HG02759 (cell line): ENCODE measurements around the gene KIF25.

Experiments
- ATAC-seq: cut with Tn5 transposase; IDR thresholded peaks from one replicate; pipeline ENCODE4 v1.9.1; 2021; ENCODE audit warnings: mild to moderate bottlenecking, moderate library complexity; ENCODE audit not compliant: unreplicated experiment

The KIF25 gene

GRCh38 chr6:167997642-167998041 is at the start of gene KIF25:
Gene KIF25 (plus strand): TSS chr6:167997671. CDS start chr6:168029586, 31,915 bp downstream.
- ATAC-seq = no peak

DNA sequence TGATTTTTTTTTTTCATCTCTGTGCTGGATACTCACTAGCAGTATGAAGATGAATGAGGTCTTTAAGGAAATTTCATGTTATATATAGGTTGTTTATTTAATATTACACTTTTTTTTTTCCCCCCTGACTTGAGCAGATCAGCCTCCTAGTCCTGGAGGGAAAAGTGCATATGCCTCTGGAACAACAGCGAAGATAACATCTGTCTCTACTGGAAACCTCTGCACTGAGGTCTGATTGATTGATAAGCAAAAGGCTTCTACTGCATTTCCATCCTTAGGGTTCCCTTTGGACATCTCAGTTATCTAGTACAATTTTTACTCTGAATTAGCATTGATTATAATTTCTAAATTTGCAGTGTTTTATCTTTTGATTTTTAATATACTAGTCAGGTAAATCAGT is 49.8 kb upstream of the KIF25 start:
- ATAC-seq = no peak

- ATAC-seq = no peak
Observed at GRCh38 chr6:167948716-167949115, 48.8 kb upstream of the KIF25 start.

DNA sequence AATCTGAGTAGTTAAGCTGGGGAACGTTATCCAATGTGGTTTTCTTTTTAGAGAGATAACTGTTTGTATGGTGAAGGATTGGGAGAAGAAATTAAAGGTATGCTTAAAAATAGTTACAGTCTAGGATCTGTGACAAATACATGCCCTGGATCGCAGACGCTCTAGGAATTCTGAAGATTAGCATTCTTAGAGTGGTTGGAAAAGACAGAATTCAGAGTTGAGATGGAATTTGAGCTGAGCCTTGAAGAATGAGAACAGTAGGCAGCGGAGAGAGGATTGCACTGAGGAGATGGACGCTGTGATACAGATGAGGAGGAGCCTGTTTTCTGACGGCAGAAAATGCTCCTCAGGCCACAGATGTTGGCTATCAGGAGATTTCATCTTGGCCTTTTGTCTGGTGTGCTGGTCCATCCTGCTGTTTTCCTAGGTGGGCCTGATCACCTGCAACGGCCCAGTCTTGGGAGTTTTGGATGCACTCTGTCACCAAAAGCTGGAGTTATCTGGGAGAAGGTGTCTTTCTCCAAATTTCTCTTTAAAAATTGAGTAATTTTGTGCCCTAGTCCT is 48.3 kb upstream of the KIF25 start:
- no peak for ATAC-seq

GRCh38 chr6:167951781-167952511 is 45.5 kb upstream of the KIF25 start:
- ATAC-seq = no peak

GRCh38 chr6:167952512-167952859 is 45.0 kb upstream of the KIF25 start:
- no peak for ATAC-seq

DNA sequence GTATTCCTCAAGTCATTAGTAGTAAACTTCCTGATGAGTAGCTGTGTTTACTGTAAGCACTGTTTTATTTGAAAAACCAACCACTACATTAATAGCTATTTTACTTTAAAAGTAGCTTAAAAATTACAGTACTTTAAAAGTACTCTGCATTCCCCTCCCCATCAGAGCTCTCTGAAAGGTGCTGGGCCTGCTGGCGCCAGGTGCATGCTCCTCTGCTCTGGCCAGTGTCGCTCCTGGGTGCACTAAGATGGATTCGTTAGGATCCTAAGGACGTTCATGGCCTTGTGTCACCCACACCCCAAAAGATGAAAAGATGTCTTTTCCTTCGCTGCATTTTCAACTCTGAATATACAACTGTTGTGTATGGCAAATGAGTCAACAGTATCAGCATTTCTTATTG is 43.9 kb upstream of the KIF25 start:
- no peak for ATAC-seq

DNA sequence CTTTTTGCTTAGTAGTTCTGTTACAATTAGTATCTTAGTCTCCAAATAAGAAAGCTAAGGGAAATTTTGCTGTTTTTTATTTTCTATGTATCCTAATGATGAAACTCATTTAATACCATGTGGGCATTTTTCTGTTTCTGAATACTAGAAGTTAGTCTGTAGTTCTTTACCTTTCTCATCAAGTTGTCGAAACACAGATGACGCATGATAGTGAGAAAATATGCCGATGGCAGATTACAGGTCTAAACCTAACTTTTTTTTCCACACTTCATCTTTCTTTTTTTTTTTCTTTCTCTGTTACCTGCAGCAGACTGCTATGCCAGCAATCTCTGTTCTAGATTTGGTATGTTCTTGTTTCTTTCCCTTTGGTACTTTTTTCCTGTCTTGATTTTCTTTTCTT is 43.3 kb upstream of the KIF25 start:
- no peak for ATAC-seq

- ATAC-seq = no peak
Observed at GRCh38 chr6:167956491-167956890, 41.0 kb upstream of the KIF25 start.

- ATAC-seq = no peak
Observed at GRCh38 chr6:167956983-167957492, 40.4 kb upstream of the KIF25 start.

DNA sequence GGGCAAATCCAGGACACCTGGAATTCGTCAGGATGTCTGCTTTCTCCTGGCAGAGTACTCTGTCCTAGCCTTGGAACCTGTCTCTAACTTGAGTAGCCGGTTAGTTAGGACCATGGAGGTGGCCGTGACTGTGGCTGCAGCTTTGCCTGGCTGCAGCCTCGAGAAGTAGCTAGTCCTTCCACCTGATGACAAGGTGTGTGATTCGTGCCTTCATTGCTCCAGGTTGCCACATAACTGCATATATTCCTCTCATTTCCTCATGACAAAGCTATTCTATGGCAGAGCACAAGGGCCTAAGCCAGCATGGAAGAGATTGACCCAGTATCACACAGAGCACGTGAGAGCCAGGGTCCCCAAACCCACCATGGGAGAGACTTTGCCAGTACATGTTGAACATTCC is 39.8 kb upstream of the KIF25 start:
- ATAC-seq = no peak

DNA sequence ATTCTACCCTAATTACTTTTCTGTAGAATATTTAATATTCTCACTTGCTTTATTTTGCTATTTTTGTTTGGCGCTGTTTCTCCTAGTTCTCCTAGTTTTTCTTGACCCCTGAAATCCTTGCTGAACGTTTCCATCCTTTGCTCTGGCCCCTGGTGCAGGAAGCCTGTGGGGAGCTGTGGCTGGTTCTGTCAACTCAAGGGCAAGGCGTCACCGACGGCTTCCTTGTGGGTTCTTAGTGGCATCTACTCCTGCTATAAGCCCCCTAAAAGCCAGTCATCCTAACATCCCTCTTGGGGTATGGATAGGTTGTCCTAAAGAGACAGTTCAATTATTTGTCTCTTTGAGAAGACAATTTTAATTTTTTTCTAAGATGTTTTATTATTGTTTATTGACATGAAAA is 36.9 kb upstream of the KIF25 start:
- ATAC-seq = no peak

DNA sequence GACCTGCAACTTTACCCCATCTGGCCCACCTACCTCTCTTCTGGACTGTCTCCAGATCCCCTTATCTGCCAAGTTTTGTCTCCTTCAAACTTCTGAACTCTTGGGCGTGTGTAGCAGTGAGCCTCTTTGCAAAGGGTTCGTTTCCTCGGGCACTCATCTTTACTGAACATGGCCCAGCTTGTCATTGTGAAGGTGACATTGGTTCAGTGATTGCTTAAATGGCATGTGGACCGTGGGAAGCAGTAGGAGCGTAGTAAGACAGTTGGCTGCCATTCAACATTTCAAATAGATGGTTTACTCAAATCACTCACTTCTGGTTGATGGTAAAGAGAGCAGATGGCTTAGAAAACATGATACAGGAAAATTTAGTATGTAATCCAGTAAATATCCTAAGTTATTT is 34.8 kb upstream of the KIF25 start:
- ATAC-seq = no peak

DNA sequence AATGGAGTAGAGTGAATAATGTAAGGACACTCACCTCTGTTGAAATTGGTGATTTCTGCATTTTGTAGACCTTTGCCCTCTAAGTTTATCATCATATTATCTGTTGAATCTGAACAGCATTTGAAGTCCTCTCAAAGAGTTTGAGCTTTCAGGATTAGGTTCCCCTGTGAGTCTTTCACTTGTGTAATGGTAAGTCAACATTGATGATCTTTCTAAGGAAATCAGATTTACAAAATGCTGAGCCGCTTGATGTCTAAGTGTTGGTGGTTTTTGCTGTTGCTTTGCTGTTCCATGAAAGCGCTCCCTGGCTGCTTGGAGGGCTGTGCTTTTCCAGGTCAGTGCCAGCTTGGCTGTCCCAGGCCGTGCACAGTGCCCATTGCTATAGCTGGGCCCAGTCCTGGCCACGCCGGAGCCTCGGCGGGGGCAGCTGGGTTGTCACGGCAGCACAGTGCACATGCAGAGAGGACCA is 33.8 kb upstream of the KIF25 start:
- ATAC-seq = no peak

- ATAC-seq = no peak
Observed at GRCh38 chr6:167965592-167966539, 31.6 kb upstream of the KIF25 start.

- no peak for ATAC-seq
Observed at GRCh38 chr6:167966540-167966905, 30.9 kb upstream of the KIF25 start.

DNA sequence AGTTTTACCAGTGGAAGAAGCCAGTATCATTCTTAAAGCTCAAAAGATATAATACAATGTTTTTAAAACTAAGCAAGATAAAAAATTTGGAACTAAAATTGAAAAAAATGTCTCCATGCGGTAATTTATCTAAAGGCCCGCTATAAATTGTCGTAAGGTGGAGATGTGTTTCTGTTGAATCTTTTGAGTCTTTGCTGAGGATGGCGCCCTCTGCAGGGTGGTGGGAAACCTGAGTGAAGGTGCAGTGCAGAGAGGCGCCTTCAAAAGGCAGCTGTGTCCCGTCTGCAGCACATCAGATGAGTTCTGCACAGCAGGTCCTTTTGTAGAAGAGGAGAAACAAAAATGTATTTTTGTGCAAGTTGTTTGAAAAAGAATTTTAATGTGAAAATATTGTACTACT is 29.4 kb upstream of the KIF25 start:
- no peak for ATAC-seq

DNA sequence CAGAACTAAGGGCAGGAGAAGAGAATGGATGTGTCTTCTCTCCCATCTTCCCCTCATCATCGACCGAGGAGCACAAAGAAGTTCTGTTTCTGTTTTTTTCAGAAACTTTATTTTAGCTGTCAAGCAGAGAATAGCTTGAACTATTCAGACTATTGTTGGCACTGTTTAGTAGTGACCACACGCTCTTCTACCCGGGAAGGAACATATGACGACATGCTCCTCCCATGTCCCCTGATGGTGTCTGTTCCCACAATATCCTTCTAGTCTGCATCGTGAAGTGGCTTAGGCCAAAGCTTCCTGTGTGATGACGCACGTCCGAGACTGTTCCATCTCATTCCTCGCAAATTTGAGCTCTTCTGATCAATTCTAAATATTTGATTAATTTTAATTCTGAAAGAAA is 27.2 kb upstream of the KIF25 start:
- ATAC-seq = no peak

DNA sequence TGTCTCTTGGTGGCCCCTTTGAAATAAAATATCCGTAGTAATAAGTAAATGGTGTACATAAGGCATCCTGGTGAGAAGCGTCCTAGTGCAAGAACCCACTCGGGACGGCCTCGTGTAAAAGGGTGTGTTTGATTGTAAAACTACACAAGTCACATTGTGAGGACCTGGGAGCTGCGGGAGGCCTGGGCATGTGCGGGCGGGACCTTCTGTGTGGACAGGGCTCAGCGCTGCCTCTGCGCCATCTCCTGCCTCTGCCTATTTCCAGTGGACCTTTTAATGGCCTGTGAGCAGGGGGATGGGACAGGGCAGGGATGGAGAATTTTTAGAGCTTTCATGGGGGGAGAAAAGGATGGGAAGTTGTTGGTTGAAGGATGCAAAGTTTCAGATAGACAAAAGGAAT is 25.3 kb upstream of the KIF25 start:
- no peak for ATAC-seq

DNA sequence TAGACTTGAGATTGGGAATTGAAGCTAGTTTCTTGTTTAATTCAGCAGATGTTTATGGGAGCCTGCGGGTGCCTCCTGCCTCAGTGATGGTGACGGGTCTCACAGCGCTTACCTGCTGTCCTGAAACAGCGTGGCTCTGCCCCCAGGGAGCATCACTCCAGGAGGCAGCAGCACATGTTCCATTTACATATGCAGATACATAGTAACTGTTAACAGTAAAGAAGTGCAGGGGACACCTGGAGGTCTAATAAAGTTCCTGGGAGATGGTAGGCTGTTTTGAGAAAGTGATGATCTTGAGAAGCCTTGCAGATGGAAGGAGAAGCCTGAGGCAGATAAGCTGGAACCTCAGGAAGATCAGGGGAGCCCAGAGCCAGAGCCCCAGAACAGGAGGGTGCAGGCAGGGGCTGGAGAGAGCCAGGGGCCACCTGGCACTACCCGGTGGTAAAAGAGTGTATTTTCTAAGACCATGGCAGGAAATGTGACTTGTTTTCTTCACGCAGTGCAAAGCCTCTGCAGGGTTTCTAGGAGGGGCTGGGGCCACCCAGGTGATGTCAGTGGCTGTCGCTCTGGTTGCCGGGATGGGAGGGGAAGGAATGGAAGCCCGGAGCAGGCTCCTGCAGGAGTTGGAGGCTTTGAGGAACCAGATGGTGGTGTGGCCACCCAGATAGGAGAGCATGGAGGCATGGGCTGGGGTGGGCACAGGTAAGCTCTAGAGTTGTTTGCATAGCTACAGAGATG is 24.2 kb upstream of the KIF25 start:
- no peak for ATAC-seq
